Stimulated activated CD8-positive, alpha-beta memory T cell treated with anti-CD3 and anti-CD28 coated beads, Interleukin-15, amount 100 ng/mL, for 4 hours (primary cell): Measurements from ENCODE around the gene NOX1.

Experiments
- DNase-seq, 2 donors: peaks; one replicate each; pipeline ENCODE4 v3.0.0-alpha.2; 2020; ENCODE audit warnings: low read depth in 2 of 2

The NOX1 gene

GRCh38 chrX:100874325-100874724 lies at the start of gene NOX1:
Gene NOX1 (minus strand): TSS chrX:100874359. CDS start chrX:100874139, 220 bp downstream.
- no peak for DNase-seq

DNA sequence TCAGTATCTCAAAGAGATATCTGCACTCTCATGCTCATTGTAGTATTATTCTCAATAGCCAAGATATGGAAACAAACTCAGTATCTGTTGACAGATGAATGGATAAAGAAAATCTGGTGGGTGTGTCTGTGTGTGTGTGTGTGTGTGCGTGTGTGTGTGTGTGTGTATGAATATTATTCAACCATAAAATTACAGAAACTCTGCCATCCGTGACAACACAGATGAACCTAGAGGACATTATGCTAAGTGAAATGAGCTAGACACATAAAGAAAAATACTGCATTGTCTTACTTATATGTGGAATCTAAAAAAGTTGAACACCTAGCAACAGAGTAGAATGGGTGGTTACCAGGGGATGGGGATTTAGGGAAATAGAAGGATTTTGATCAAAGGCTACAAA lies 41.4 kb upstream of the NOX1 start:
- no peak for DNase-seq

- DNase-seq = no peak
These were observed 39.0 kb upstream of the NOX1 start for GRCh38 chrX:100913111-100913510.

GRCh38 chrX:100911731-100912130 lies 37.6 kb upstream of the NOX1 start:
- no peak for DNase-seq

GRCh38 chrX:100905620-100906019 lies 31.5 kb upstream of the NOX1 start:
- no peak for DNase-seq

- DNase-seq = no peak
These were observed 30.3 kb upstream of the NOX1 start for GRCh38 chrX:100904433-100904832.

DNA sequence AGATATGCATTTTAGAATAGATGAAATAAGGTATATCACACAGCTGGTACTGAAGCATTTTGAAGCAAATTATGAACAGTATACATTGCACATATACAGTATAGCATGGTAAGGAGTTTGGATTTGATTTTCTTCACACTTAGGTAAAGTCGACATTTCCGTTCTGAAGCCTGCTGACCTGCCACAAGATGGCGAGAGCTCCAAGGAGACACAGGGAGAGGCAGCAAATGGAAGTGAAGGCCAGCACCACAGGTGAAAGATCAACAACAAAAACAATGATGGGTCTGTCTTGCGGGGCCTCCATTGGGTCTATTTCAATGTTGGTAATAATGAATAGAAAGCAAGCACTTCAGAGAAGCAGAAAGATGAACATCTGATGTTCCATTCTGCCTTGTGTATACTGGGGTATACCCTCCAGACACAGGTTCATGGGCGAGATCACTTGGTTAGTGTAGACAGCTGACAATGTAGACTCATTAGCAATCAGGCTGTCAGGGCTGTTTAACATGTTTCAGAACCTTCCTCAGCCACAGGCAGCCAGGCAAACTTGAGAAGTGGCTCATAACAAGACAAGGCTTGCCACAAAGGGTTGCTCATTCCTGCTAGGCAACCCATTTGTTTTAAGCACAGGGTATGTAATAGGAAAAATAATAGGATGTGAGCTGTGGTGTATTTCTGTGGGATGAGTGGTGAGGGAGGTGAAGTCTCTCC lies 21.4 kb upstream of the NOX1 start:
- no peak for DNase-seq

DNA sequence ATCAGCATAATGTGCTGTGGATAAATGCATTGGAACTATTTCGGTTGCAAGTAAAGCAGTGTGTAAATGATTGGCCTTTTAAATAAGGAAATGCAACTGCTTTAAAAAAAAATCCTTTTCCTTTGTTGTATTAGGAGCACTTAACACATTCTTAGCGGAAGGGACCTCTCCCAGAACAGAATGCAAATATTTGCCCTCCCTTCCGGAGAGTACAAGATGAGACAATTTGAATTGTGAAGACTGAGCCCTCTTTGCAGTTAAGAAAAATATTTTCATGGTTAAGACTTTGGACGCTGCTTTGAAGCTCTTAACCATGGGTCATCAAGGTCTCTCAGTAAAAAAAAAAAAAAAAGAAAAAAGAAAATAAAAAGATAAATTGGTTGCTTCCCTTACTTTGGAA lies 9.5 kb upstream of the NOX1 start:
- no peak for DNase-seq

DNA sequence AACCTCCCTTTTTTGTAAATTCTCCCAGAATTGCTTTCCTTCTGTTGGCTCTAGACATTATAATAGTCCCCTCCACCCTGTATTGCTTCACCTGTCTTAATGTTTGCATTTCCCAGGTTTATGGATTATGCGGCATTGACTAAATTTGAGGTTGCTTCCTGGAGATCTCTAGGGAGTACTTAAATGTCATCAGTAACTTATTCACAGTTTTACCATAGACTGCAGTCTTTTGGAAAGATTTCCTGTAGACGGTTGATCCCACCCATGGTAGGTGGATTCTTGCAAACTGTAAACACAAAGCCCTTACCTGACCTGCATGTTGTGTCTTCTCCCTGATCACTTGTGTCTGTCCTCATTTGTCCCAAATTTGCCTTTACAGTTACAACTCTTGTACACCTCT lies 6.2 kb upstream of the NOX1 start:
- no peak for DNase-seq

GRCh38 chrX:100871594-100872560 lies 2.3 kb downstream of the NOX1 start:
- no peak for DNase-seq

- DNase-seq = no peak
These were observed 3.6 kb downstream of the NOX1 start for GRCh38 chrX:100870527-100870926.

DNA sequence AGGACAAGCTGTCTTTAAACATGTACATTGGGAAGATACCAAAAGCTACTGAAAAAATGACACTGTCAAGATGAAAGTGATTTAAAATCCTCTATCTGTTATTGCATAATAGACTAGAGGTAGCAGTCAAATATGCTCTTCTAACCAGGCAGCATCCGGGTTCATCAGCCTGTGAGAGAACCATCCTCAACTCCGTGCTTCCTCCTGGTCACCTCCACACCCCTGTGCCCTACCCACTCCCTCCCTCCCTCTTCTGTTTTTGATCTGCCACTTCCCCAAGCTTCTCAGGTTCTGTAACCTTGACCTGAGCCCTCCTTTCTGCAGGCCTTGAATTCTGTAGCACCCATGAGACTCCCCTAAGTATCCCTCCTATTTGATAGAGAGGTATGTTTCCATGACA lies 5.9 kb downstream of the NOX1 start:
- DNase-seq = no peak

DNA sequence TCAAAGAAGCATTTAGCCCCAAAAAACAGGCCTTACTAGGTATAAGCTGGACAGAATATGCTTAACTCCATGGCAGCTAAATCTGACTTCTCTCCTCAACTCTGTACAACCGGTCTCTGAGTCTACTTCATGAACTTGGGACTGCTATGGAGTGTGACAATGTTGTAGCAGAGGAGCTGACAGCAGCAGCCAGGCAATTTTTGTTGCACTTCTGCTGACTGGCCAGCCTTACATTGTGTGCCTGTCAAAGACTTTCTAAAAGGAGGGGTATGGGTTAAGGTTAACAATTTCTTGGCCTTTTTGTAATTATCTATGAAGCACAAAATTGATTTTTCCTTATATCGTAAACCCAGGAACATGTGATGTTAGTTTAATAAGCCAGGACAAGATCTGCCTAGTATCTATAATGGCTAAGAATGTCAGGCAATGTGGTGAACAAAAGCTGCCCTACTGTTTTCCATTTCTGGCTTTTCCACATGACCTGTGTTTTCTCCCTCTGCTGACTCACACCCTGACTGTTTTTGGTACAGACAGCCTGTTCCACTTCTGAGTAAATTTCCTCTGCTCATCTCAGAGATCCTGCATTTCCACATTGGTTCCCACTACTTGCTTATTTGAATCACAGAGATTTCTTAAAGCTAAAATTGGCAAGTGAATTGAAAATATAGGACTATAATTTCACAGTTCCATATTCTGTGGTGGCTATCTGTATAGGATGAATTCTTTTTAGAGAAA lies 9.3 kb downstream of the NOX1 start:
- no peak for DNase-seq

GRCh38 chrX:100863326-100863864 lies 10.8 kb downstream of the NOX1 start:
- DNase-seq = no peak

DNA sequence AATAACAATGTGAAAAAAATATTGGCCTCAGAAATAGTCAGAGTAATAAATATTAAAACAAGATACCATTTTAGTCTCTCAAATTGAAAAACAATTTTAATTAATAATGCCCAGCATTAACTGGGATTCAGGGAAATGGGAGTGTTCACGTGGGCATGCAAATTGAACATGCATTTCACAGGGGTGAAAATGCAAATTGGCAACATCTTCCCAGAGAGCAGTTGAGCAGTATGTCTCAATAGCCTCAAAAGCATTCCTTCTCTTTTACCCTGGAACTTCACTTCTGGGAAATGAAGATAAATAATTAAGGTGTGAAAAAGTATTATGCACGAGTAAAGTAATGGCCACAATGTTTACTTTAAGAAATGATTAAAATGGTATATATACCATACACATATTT lies 21.3 kb downstream of the NOX1 start:
- DNase-seq = no peak

DNA sequence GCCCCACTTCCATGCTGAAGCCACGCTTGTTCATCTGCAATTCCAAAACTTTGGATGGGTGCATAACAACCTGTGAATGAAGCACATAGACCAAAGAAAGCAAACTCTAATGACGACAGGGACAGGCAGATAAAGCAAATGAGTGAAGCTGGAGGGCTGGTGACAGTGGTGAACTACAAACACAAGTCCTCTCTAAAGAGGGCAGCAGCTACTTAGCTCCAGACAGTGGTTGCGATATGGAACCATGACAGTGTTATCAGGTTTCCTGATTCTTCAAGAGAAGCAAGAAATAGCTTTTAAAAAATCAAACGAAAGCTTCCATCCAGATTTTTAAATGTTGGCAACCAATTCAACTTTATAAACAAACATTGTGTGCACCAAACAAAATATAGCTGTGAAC lies 23.8 kb downstream of the NOX1 start:
- DNase-seq = no peak

GRCh38 chrX:100831219-100831946 lies 42.8 kb downstream of the NOX1 start:
- no peak for DNase-seq

GRCh38 chrX:100830547-100830946 lies 43.6 kb downstream of the NOX1 start:
- DNase-seq = no peak

DNA sequence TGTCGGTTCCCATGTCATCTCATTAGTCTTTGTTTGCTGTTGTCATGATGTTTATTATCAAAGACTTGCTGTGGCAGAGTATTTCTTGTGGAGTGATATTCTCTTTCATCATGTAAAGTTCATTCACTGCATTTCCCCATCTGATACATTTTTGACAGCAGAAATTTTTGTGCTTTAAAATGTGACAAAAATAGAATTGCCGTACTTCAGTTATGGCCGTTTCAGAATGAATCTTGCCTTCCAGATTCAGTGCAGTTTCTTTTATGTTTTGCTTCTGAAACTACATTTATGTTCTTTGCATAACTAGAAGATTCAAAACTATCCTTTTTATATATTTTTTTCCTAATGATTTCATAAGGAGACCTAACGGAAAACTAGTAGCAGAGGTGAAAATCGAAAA lies 44.0 kb downstream of the NOX1 start:
- DNase-seq = no peak

GRCh38 chrX:100829730-100830129 lies 44.4 kb downstream of the NOX1 start:
- DNase-seq = no peak
